Right lobe of liver (tissue), 6 donors: ENCODE data around the gene SEC23IP. TPM values are rescaled to one million over a fixed set of nuclear protein-coding genes. Genes with fewer than 3 reads are reported as not detected.

Source experiments
- ATAC-seq, 4 donors: fragments of 200-7000 bp; cut with Tn5 transposase; one replicate each; pipeline ENCODE4 v1.9.1; 2020; ENCODE audit warnings: mild to moderate bottlenecking in 4 of 4, moderate library complexity in 4 of 4
- DNase-seq, 3 donors: peaks; one replicate each; pipeline ENCODE4 v3.0.0-alpha.2; 2020
- H3K27ac ChIP-seq, 3 donors: fragments of 200-600 bp; one replicate each; pipeline ENCODE4 v1.8.0; 2022
- H3K27me3 ChIP-seq, 2 donors: fragments of 200-600 bp; one replicate each; pipeline ENCODE4 v1.8.0; 2022
- H3K36me3 ChIP-seq, 4 donors: fragments of 200-600 bp; sonication (generic) in 1 of 4; one replicate each; pipeline versions ENCODE4 v1.5.1 to v1.8.0; 2017 to 2022; ENCODE audit warnings: control low read depth in 1 of 4
- H3K4me1 ChIP-seq, 4 donors: fragments of 200-600 bp; sonication (generic) in 1 of 4; one replicate each; pipeline versions ENCODE4 v1.5.1 to v1.8.0; 2017 to 2022; ENCODE audit warnings: control low read depth in 1 of 4
- H3K4me3 ChIP-seq, 3 donors: fragments of 200-600 bp; one replicate each; pipeline ENCODE4 v1.8.0; 2022
- H3K9me3 ChIP-seq, 4 donors: fragments of 200-600 bp; sonication (generic) in 1 of 4; one replicate each; pipeline versions ENCODE4 v1.5.1 to v1.8.0; 2017 to 2022; ENCODE audit warnings: control low read depth in 1 of 4
- POLR2A ChIP-seq: fragments of 450-650 bp; IDR thresholded peaks from one replicate; pipeline ENCODE4 v1.6.1; 2017; ENCODE audit warnings: antibody characterized with exemption, mild to moderate bottlenecking
- WGBS: methylation state at CpG from one replicate; pipeline ENCODE4 v1.1.6; 2018; ENCODE audit warnings: low coverage, low lambda C conversion rate; ENCODE audit not compliant: insufficient coverage; ENCODE audit errors: missing lambda C conversion rate; 5-methylcytosine and 5-hydroxymethylcytosine counted together
- intact Hi-C, 2 donors: fragments of 100-400 bp; cut with DNase I; formaldehyde crosslinking; loops; one replicate each; pipeline versions ENCODE4 v1.11.2 to v1.14.1; 2022
- total RNA-seq, 6 experiments: library from RNA; depleted of rRNA in 2 of 6; stranded (reverse); fragments of >200 nt in 2 of 6; fragmentation: NEBNext Ultra II Directional in 3 of 6; extraction: Animal tissue kit (Norgen Biotek cat#: 25700) in 3 of 6; gene quantifications; one replicate each; pipeline versions ENCODE4 v1.1.0 to v1.2.4, GENCODE V29; 2016 to 2023
- TF ChIP-seq, protein P1 (sequence below), 4 donors: fragments of 200-600 bp in 3 of 4; fragments of 450-650 bp in 1 of 4; IDR thresholded peaks; one replicate each; pipeline versions ENCODE4 v1.5.1 to v1.8.0; 2016 to 2022; ENCODE audit warnings: antibody characterized with exemption in 4 of 4, mild to moderate bottlenecking in 2 of 4
- donor health status: DM: no; HTN: yes; CAD: no.
- donor health status: DM: no; HTN: no; CAD: no.
- donor health status: DM: no; HTN: no; CAD: no.
- donor health status: DM: no; HTN: yes; CAD: no.
- donor health status: DM: no; HTN: yes; CAD: no.

SEC23IP gene
- total RNA-seq, 6 experiments from 2014 or later: 22.2 to 34.9 (median 29.2) TPM

DNA sequence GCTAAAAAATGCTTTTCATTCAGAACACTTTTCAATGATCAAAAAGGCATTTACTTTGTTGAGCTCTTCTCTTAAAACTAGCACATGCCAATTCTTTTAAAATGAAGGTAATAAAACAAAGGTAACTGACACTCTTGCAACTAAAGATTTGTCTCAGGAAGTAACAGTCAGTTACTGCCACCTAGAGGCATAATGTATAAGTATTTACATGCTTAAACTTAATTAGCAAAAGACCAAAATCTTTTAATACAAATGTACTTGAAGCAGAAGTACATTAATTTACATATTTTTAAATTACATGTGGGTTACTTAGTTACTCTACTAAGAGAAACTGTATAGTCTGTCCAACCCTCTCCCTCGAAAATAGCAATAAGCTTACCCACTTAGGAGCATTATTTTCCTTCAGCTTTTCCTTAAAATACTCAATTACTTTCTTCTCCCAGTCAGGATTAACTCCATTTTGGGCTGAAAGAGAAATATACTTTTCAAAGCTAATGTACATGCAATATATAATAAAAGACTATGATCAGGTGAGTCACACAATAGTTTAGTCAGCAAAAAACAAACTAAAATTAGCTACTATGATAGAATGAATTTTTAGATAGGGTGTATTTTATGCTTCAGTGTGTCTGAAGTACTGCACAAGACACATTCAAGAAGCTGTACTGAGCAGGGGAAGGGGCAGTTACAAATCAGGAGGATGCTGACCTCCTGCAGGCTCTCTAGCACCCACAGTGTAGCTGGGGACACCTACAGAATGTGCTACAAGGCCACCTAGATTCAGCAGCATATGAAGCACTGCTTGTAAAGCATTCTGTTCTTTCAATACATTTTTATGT, 32.9 kb upstream of the SEC23IP start:
- ATAC-seq (peak in 3 of 4 donors; percentile 55 to 61 (median 60)), DNase-seq (no peak)
- no peak overlapping the region for H3K4me3 ChIP-seq
- TF ChIP-seq, protein P1, sequence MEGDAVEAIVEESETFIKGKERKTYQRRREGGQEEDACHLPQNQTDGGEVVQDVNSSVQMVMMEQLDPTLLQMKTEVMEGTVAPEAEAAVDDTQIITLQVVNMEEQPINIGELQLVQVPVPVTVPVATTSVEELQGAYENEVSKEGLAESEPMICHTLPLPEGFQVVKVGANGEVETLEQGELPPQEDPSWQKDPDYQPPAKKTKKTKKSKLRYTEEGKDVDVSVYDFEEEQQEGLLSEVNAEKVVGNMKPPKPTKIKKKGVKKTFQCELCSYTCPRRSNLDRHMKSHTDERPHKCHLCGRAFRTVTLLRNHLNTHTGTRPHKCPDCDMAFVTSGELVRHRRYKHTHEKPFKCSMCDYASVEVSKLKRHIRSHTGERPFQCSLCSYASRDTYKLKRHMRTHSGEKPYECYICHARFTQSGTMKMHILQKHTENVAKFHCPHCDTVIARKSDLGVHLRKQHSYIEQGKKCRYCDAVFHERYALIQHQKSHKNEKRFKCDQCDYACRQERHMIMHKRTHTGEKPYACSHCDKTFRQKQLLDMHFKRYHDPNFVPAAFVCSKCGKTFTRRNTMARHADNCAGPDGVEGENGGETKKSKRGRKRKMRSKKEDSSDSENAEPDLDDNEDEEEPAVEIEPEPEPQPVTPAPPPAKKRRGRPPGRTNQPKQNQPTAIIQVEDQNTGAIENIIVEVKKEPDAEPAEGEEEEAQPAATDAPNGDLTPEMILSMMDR (IDR thresholded peaks at IDR 0.05): peak; percentile 47 to 64 (median 64)
- TF ChIP-seq POLR2A: no peak
- intact Hi-C loops: loop anchor here in 1 of 2 donors (5.0 kb wide), 1 partner anchor 172 kb away; no protein-coding TSS in a partner anchor
- H3K27me3 ChIP-seq: no peaks in the 10 kb centered on the region
- WGBS: 89% methylated on average over 1 of the region's 1 CpG
- peaks cover 0 to 13% (median 4%) of the 10 kb centered on the region in 4 donors for H3K36me3 ChIP-seq
- no peak overlapping the region for H3K27ac ChIP-seq
- H3K4me1 ChIP-seq: peaks cover 0 to 8% (median 0%) of the 10 kb centered on the region in 4 donors
- H3K9me3 ChIP-seq: no peaks in the 10 kb centered on the region

- intact Hi-C loops: no loop called here
- 74% methylated on average over 7 of the region's 7 CpGs for whole genome bisulfite sequencing
These were observed 31.5 kb upstream of the SEC23IP start for GRCh38 chr10:119860866-119861607.

GRCh38 chr10:119862524-119862923, 30.0 kb upstream of the SEC23IP start:
- intact Hi-C loops: no loop called here
- no peak for ATAC-seq
- DNase-seq: no peak
- Histone ChIP-seq H3K27me3 (no peaks in the 10 kb centered on the region), H3K9me3 (no peaks in the 10 kb centered on the region), H3K27ac (no peak overlapping the region), H3K4me1 (peaks cover 0 to 8% (median 0%) of the 10 kb centered on the region in 4 donors), H3K4me3 (no peak overlapping the region), H3K36me3 (no peaks in the 10 kb centered on the region)
- TF ChIP-seq POLR2A: no peak
- TF ChIP-seq, protein P1 (IDR thresholded peaks at IDR 0.05): no peak
- 74% methylated on average over 1 of the region's 1 CpG for WGBS

More at GRCh38 chr10:119860866-119861607, 31.5 kb upstream of the SEC23IP start:
- H3K4me3 ChIP-seq: no peak overlapping the region
- peaks cover 0 to 8% (median 0%) of the 10 kb centered on the region in 4 donors for H3K4me1 ChIP-seq
- no peak for TF ChIP-seq POLR2A
- TF ChIP-seq, protein P1 (IDR thresholded peaks at IDR 0.05): no peak
- H3K9me3 ChIP-seq: no peaks in the 10 kb centered on the region
- DNase-seq (no peak), ATAC-seq (no peak)
- no peaks in the 10 kb centered on the region for H3K27me3 ChIP-seq
- H3K36me3 ChIP-seq: peaks cover 0 to 8% (median 4%) of the 10 kb centered on the region in 4 donors
- no peak overlapping the region for H3K27ac ChIP-seq

GRCh38 chr10:119863951-119864565, 28.5 kb upstream of the SEC23IP start:
- Histone ChIP-seq H3K4me1 (no peaks in the 10 kb centered on the region), H3K27me3 (no peaks in the 10 kb centered on the region), H3K9me3 (no peaks in the 10 kb centered on the region), H3K27ac (no peak overlapping the region), H3K4me3 (no peak overlapping the region), H3K36me3 (no peaks in the 10 kb centered on the region)
- TF ChIP-seq, protein P1 (IDR thresholded peaks at IDR 0.05): no peak
- no peak for TF ChIP-seq POLR2A
- 65% methylated on average over 3 of the region's 4 CpGs for WGBS
- intact Hi-C loops: no loop called here
- DNase-seq (no peak), ATAC-seq (no peak)
